Psoas muscle (tissue), 8 donors: Measurements from ENCODE around the gene BICDL2. TPM values are rescaled to one million over a fixed set of nuclear protein-coding genes. Genes with fewer than 3 reads are reported as not detected.

Experiments
- ATAC-seq, 4 donors: fragments of 200-7000 bp; cut with Tn5 transposase; one replicate each; pipeline ENCODE4 v1.9.1; 2020; ENCODE audit warnings: moderate library complexity in 3 of 4, mild to moderate bottlenecking in 2 of 4
- DNase-seq, 2 donors: peaks; one replicate each; pipeline ENCODE4 v3.0.0-alpha.2; 2020
- H3K27ac ChIP-seq: fragments of 200-600 bp; one replicate; pipeline ENCODE4 v1.8.0; 2022
- H3K27me3 ChIP-seq, 3 donors: fragments of 200-600 bp in 1 of 3; one replicate each; pipeline versions ENCODE4 v1.6.1 to v1.8.0; 2013 to 2022; ENCODE audit warnings: low read length in 2 of 3, mild to moderate bottlenecking in 2 of 3, moderate library complexity in 1 of 3; ENCODE audit not compliant: insufficient read depth in 3 of 3
- H3K36me3 ChIP-seq, 2 donors: fragments of 200-600 bp in 1 of 2; one replicate each; pipeline versions ENCODE4 v1.6.1 to v1.8.0; 2013 to 2022; ENCODE audit warnings: low read depth in 1 of 2, mild to moderate bottlenecking in 1 of 2, moderate library complexity in 1 of 2; ENCODE audit not compliant: insufficient read depth in 1 of 2
- H3K4me1 ChIP-seq: fragments of 200-600 bp; one replicate; pipeline ENCODE4 v1.8.0; 2022
- H3K4me3 ChIP-seq: fragments of 200-600 bp; one replicate; pipeline ENCODE4 v1.8.0; 2022; ENCODE audit warnings: mild to moderate bottlenecking
- H3K9me3 ChIP-seq: fragments of 200-600 bp; one replicate; pipeline ENCODE4 v1.8.0; 2022
- CTCF ChIP-seq: fragments of 200-600 bp; IDR thresholded peaks from one replicate; pipeline ENCODE4 v1.8.0; 2022; ENCODE audit warnings: antibody characterized with exemption
- WGBS, 3 donors: extraction: QIAGEN DNeasy Blood & Tissue Kit; methylation state at CpG; one replicate each; pipeline versions ENCODE4 v1.1.6 to v1.1.7; 2013; 5-methylcytosine and 5-hydroxymethylcytosine counted together
- intact Hi-C, 2 donors: fragments of 100-400 bp; cut with DNase I; formaldehyde crosslinking; loops; one replicate each; pipeline versions ENCODE4 v1.11.0 to v1.14.2; 2022
- polyA plus RNA-seq, 3 donors: library from polyadenylated mRNA; stranded (reverse); fragments of 200-250 nt; gene quantifications; one replicate each; pipeline ENCODE4 v1.2.3, GENCODE V29; 2013
- total RNA-seq, 4 donors: library from RNA; stranded (reverse); fragmentation: NEBNext Ultra II Directional in 2 of 4; extraction: Animal tissue kit (Norgen Biotek cat#: 25700) in 2 of 4; gene quantifications; one replicate each; pipeline versions ENCODE4 v1.2.1 to v1.2.4, GENCODE V29; 2021 to 2023
- donor health status: healthy with polysubstance abuse.
- donor health status: DM: no; HTN: no; CAD: no; lungs with moderate emphysema.
- donor health status: Bipolar disorder and iron deficiency.
- donor health status: healthy.
- donor health status: DM: yes; HTN: yes; CAD: no.
- donor health status: DM: no; HTN: no; CAD: no.
- donor health status: DM: no; HTN: no; CAD: no.
- donor health status: DM: yes; HTN: yes; CAD: no.

Gene BICDL2
- total and polyA plus RNA-seq, 7 donors = 0.01 to 0.18 TPM; not detected in 5

- Histone ChIP-seq H3K9me3 (no peaks in the 10 kb centered on the region), H3K36me3 (no peaks in the 10 kb centered on the region), H3K4me1 (no peaks in the 10 kb centered on the region), H3K27ac (no peak overlapping the region), H3K27me3 (peaks cover 0 to 30% (median 11%) of the 10 kb centered on the region in 3 donors), H3K4me3 (no peak overlapping the region)
- DNase-seq = no peak
- intact Hi-C loops = no loop called here
- ATAC-seq = no peak
- WGBS, 3 donors = 51 to 83% (median 67%) methylated on average over 9 of the region's 9 CpGs
- no peak for TF ChIP-seq CTCF
Measured at GRCh38 chr16:3051494-3051893, 14.8 kb upstream of the BICDL2 start.

GRCh38 chr16:3051009-3051408, 14.3 kb upstream of the BICDL2 start:
- DNase-seq = no peak
- Histone ChIP-seq H3K4me3 (no peak overlapping the region), H3K4me1 (peaks cover 3% of the 10 kb centered on the region), H3K27me3 (peaks cover 0 to 35% (median 14%) of the 10 kb centered on the region in 3 donors), H3K27ac (no peak overlapping the region), H3K36me3 (no peaks in the 10 kb centered on the region), H3K9me3 (no peaks in the 10 kb centered on the region)
- no peak for TF ChIP-seq CTCF
- ATAC-seq = no peak
- 34 to 47% (median 42%) methylated on average over 4 of the region's 4 CpGs for WGBS, 3 donors
- intact Hi-C loops = no loop called here

DNA sequence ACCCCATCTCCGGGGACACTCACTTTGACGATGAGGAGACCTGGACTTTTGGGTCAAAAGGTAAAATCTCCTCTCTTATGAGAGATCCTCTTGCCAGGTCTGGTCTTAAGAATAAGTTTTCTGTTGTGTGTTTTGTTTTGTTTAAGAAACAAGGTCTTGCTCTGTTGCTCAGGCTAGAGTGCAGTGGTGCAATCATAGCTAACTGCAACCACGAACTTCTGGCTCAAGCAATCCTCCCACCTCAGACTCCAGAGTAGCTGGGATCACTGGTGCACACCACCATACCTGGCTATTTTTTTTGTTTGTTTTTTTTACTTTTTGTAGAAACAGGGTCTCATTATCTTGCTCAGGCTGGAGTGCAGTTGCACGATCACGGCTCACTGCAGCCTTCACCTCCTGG, 13.7 kb upstream of the BICDL2 start:
- WGBS, 3 donors = 70 to 79% (median 71%) methylated on average over 5 of the region's 5 CpGs
- peaks cover 0 to 40% (median 18%) of the 10 kb centered on the region in 3 donors for H3K27me3 ChIP-seq
- ATAC-seq (no peak), DNase-seq (no peak)
- no peaks in the 10 kb centered on the region for H3K9me3 ChIP-seq
- H3K4me3 ChIP-seq = no peak overlapping the region
- no peak for TF ChIP-seq CTCF
- H3K27ac ChIP-seq = no peak overlapping the region
- peaks cover 8% of the 10 kb centered on the region for H3K4me1 ChIP-seq
- intact Hi-C loops = no loop called here
- H3K36me3 ChIP-seq = no peaks in the 10 kb centered on the region

GRCh38 chr16:3049921-3050481, 13.3 kb upstream of the BICDL2 start:
- intact Hi-C loops = no loop called here
- no peak for ATAC-seq
- peaks cover 11% of the 10 kb centered on the region for H3K4me1 ChIP-seq
- 75 to 81% (median 79%) methylated on average over 24 to 26 of the region's 26 CpGs for WGBS, 3 donors
- H3K9me3 ChIP-seq = no peaks in the 10 kb centered on the region
- H3K27ac ChIP-seq = no peak overlapping the region
- no peak for TF ChIP-seq CTCF
- H3K4me3 ChIP-seq = no peak overlapping the region
- H3K27me3 ChIP-seq = peaks cover 0 to 45% (median 20%) of the 10 kb centered on the region in 3 donors
- no peaks in the 10 kb centered on the region for H3K36me3 ChIP-seq
- DNase-seq = no peak

DNA sequence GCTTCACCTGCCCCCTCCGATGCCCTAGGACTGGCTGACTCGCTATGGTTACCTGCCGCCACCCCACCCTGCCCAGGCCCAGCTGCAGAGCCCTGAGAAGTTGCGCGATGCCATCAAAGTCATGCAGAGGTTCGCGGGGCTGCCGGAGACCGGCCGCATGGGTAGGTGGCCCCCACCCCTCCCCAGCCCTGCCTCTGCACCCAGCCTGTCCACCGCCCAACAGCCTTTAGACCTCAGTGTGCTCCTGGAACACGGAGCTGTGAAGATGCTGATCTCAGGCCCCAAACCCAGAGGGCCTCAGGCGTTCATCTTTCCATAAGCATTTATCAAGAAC, 10.6 kb upstream of the BICDL2 start:
- peak overlapping the region; percentile 66 for H3K4me3 ChIP-seq
- no peak for ATAC-seq
- no peaks in the 10 kb centered on the region for H3K36me3 ChIP-seq
- intact Hi-C loops = no loop called here
- H3K4me1 ChIP-seq = peaks cover 11% of the 10 kb centered on the region
- H3K9me3 ChIP-seq = no peaks in the 10 kb centered on the region
- no peak overlapping the region for H3K27ac ChIP-seq
- 14 to 18% (median 14%) methylated on average over 9 to 13 of the region's 13 CpGs for WGBS, 3 donors
- TF ChIP-seq CTCF = no peak
- H3K27me3 ChIP-seq = peaks cover 0 to 68% (median 30%) of the 10 kb centered on the region in 3 donors
- no peak for DNase-seq
